GM18907 (cell line): ENCODE data around the gene TMEM151B.
"Not testable (repeated sequence)": the region's sequence is repeated elsewhere in the genome, so short reads cannot be mapped to it uniquely, and the experiment has no call there.

Experiments
- ATAC-seq: cut with Tn5 transposase; IDR thresholded peaks from one replicate; pipeline ENCODE4 v1.9.1; 2021; ENCODE audit warnings: mild to moderate bottlenecking, moderate library complexity; ENCODE audit not compliant: unreplicated experiment

The TMEM151B gene

GRCh38 chr6:44269921-44270525 is at the start of gene TMEM151B:
TSS of gene TMEM151B (plus strand) at chr6:44270450. CDS start at chr6:44270743, 293 bp downstream.
- ATAC-seq, result no peak

DNA sequence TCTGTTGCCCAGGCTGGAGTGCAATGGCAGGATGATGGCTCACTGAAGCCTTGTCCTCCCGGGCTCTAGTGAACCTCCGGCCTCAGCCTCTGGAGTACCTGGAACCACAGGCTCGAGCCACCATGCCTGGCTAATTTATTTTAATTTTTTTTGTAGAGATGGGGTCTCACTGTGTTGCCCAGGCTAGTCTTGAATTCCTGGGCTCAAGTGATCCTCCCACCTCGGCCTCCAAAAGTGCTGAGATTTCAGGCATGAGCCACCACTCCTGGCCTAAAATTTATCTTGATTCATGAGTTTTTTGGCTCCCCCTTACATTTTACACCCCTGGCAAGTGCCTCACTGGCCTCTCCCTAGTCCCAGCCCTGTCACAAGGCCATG is 49.3 kb upstream of the TMEM151B start:
- no peak for ATAC-seq

DNA sequence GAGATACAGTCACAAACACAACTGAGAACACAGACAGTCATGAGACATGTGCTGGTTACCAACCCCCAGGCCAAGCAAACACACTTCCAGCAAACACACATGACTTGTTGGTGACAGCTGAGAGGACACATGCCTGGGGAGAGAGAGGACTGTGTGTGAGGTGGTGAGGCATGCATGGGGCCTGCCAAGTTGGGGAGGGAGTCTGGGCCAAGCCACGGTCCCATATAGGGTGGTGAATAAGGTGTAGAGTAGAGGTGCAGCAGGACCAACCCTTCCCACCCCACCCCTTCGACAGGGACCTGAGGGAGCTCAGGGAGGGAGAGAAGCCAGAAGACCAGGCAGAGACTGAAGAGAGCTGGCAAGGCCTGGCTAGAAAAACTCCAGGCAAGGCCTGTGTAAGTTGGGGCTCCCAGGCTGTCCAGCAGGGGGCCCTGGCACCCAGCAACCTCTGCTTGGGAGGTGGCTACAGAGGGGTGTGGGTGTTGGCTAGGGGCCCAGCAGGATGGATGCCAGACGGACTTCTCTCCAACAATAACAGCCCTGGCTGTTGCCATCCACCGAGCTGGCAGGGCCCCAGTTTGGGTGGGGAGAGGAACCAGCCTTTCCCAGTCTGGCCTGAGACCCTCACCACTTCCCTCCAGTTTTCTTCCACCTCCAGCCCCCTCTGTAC is 48.8 kb upstream of the TMEM151B start:
- no peak for ATAC-seq

DNA sequence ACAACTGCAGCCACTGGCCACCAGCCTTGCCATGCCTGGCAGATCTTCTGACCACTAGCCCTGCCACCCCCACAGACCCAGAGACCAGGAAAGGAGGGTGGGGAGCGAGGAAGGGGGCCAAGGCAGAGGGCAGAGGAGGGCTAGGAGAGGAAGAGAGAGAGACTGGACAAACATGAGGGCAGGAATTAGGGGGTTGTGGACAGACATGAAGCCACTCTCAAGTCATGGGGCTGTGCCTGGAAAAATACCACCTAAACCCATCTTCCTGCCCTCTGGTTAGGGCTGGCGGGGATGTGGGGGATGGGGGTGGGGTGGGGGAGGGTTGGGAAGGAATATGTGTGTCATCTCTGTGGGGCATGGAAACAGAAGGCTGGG is 48.3 kb upstream of the TMEM151B start:
- no peak for ATAC-seq

DNA sequence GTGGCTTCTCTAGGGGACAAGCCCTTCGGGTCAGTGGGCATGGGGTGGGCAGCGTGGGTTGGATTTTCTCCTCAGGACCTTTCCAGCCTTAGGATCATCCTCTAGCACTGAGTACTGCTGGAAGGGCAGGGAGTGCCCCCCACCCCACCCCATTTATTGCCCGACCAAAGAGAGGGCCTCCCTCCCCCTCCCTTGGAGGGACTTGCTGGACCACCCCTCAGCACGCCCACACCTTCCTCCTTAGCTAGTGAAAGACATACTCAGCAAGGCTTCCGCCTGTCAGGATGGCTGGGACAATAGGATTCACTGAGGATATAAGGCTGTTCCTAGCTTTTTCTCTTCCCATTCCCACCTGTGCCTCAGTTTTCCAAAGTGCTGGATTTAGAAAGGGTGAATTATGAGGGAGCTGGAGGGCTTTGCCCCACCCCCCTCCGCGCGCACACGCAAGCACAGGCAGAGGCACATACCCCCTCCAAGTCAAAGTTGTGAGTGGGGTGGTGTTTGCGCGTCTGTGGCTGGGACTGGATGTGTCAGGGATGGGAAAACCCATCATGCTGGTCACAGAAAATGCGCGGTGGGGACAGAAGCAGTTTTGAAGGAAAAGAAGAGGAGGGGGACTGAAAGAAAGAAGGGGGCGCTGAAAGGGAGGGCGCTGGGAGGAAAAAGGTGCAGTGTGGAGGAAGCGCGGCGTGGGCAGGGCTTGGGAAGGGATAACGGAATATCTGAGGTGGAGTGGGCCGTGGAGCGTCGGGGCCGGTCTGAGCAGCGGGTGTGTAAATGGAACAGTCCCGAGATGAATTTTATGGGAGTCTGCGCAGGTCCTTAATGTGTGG is 47.5 kb upstream of the TMEM151B start:
- no peak for ATAC-seq

- ATAC-seq, result peak; percentile 46
Measured at GRCh38 chr6:44223319-44224028, 46.8 kb upstream of the TMEM151B start, which contains the start of gene SLC29A1. TSS of gene SLC29A1 (plus strand) at chr6:44223595. CDS start at chr6:44227314, 3,719 bp downstream.

DNA sequence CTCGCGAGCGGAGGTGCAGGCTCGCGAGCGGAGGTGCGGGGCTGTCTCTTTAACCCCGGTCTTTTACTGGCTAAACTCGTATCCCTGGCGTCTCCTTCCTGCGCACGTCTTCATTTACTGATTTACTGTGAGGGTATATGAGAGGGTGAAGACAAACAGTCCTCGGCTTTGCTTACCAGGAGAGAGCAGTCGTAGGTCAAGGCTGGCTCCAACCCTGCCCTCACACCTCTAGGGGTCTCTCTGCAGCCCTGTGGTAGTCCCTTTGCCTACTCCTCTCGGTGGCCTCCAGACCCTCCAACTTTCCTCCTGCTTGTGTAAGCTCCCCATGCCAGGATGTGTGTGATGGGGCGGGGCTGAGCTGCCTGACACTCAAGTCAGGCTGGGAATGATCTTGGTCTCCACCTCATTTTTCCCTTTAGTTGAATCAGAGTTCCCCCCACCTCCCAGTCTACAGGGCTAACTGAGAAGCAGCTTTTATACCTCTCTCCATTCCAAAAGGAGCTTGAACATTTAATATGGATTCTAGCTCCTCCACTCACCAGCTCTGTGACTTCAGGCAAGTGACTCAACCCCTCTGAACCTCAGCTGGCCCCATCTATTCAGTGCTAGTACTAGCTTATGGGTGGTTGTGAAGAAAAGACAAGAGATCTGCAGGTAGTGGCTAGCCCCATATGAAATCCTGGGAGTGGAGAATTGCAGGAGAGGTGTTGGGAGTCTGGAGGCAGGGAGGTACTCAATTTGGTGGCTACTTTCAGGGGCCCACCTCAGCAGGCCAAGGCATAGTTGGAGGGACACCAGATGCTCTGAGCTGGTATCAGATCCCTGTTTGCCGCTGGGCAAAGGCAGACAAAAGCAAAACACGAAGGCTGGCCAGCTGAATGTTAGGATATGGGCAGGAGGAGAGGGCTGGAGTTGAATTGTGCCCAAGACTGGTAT is 46.0 kb upstream of the TMEM151B start:
- ATAC-seq, result no peak

- ATAC-seq, result no peak
Measured at GRCh38 chr6:44224965-44225305, 45.3 kb upstream of the TMEM151B start.

DNA sequence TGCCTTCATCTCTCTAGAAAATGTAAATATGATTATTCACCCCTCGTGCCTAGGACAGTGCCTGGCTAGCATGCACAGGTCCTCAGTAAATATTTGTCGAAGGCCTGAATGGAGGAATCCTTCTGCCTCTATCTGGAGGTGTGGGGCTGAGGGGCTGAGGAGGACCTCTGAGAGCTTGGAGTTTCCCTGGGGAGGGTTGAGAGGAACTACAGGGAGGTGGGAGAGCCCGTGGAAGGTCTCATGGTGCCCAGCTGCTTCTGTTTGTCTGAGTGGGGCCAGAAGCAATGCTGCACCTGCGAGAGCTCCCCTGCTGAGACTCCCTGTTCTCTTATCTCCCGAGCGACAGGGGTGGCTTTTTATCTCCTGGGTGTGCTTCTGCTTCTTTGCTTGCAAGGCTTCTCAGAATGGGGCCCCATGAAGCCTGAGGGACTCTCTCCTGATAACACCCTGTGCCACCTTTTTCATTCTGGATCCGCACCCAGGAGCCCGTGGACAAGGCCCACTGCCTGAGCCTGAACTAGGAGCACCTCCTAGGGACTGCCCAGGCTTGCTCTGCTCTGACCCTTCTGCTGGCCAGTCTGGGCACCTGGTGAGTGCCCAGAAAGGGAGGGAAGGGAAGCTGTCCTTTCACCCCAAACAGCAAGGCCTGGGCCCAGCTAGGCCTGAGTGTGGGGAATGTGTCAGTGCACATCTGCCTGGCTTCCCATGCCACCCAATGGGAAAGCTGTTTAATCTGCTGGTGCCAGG is 44.5 kb upstream of the TMEM151B start:
- ATAC-seq, result no peak

GRCh38 chr6:44226368-44227147 is 43.7 kb upstream of the TMEM151B start:
- no peak for ATAC-seq

DNA sequence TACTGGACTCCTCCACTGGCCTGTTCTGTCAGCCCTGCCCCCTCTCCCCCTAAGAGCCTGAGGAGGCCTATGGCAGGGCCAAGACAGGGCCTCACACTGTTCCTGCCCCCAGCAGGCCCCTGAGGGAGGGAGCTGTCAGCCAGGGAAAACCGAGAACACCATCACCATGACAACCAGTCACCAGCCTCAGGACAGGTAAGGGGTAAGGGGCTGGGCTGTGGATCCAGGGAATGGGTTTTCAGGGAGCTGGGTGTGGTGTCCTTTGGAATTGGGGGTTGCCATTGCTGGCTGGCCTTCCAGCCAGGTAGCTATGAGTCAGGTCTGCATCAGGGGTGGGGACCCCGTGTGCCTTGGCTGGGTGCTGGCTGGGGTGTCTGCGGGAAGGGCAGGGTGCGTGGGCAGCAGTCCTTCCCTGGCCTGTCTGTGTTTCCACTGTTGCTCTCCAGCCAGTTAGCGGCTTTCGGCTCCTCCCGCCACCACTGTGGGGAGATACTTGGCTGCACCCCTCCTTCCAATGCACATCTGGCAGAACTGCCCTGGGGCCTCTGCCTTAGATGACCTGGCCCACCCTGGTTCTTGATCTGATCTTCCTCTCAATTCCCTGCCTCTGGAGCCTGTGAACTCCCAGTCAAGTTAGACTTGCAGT is 43.0 kb upstream of the TMEM151B start:
- no peak for ATAC-seq

GRCh38 chr6:44228031-44228430 is 42.2 kb upstream of the TMEM151B start:
- ATAC-seq, result no peak

DNA sequence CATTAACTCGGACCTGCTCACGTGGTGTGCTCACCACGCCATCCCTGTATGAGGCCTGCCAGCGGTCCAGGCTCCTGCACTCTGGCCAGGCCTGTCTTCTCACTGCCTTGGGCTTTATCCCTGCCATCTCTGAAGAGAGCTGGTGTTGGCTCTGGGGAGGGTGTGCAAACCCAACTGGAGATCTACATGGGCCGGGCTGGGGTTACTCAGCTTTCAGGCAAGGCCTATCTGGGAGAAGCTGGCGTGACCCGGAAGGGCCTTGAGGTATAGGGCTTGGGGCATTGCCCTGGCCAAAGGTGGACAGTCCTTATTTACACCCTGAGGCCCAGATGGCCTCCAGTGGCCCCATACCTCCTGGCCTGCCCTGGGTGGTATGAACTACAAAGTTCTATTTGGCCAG is 41.8 kb upstream of the TMEM151B start:
- no peak for ATAC-seq

- ATAC-seq, result no peak
Measured at GRCh38 chr6:44228836-44229235, 41.4 kb upstream of the TMEM151B start.

DNA sequence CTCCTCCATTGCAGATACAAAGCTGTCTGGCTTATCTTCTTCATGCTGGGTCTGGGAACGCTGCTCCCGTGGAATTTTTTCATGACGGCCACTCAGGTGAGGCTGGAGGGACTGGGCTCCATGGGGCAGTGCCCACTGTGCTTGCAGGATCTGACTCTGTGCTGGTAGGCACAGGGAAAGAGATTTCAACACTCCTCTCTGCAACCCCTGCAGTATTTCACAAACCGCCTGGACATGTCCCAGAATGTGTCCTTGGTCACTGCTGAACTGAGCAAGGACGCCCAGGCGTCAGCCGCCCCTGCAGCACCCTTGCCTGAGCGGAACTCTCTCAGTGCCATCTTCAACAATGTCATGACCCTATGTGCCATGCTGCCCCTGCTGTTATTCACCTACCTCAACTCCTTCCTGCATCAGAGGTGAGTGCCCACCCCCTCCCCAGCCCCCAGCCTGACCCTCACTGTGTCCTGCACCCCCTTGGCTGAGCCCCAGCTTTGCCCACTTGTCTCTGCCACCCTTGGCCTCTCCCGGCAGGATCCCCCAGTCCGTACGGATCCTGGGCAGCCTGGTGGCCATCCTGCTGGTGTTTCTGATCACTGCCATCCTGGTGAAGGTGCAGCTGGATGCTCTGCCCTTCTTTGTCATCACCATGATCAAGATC is 40.7 kb upstream of the TMEM151B start:
- no peak for ATAC-seq

DNA sequence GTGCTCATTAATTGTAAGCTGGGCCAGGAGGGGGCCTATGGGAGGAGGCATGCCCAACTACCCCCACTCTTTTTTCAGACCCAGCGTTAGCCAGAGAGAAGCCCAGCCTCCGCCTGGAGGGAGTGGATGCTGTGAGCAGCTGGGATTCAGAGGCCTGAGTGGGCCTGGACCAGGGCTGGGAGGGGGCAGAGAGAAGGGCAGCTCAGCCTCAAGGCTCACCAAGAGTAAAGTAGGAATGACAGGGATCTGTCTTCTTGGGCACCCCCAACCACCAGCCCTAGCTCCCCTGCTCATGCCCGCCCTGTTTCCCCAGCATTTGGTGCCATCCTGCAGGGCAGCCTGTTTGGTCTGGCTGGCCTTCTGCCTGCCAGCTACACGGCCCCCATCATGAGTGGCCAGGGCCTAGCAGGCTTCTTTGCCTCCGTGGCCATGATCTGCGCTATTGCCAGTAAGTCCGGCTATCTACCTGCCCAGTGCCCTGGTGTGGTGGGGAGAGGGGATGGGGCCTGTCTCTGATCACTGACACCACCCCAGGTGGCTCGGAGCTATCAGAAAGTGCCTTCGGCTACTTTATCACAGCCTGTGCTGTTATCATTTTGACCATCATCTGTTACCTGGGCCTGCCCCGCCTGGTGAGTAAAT is 40.1 kb upstream of the TMEM151B start:
- ATAC-seq, result no peak

GRCh38 chr6:44231426-44231825 is 38.8 kb upstream of the TMEM151B start:
- not testable (repeated sequence) for ATAC-seq
